Neural progenitor cell (in vitro differentiated cells): Measurements from ENCODE around the gene PRL.

Source experiments
- CTCF ChIP-seq: fragments of 200-600 bp; sonication (generic); IDR thresholded peaks from 2 replicates; pipeline ENCODE4 v1.5.1; 2017; ENCODE audit warnings: antibody characterized with exemption, mild to moderate bottlenecking
- EZH2 ChIP-seq: fragments of 200-600 bp; sonication (generic); IDR thresholded peaks from 2 replicates; pipeline ENCODE4 v1.6.1; 2017; ENCODE audit warnings: antibody characterized with exemption, mild to moderate bottlenecking, moderate library complexity
- EZH2phosphoT487 ChIP-seq: fragments of 200-600 bp; sonication (generic); IDR thresholded peaks from 2 replicates; pipeline ENCODE4 v1.6.1; 2017; ENCODE audit warnings: antibody characterized with exemption

DNA sequence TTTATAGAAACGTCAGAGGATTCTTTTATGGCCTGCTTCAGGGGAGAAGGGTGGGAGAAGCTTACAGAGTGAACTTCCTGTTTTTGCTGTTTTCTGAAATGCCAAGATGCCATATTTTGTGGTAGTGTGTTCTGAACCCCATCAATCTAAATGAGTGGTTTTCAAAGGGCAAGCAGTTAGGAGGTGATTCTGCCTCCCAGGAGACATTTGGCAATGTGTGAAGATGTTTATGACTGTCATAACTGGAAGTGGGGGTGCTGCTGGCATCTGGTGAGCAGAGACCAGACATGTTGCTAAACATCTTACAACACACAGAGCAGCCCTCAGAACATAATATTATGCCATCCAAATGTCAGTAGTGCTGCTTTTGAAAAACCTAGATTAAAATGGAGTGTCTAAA is 6.0 kb upstream of the PRL start:
- TF ChIP-seq CTCF: no peak
- no peak for TF ChIP-seq EZH2
- TF ChIP-seq EZH2phosphoT487: no peak
